Skeletal muscle tissue (tissue), 4 donors: ENCODE data around the gene PDS5B. TPM values are rescaled to one million over a fixed set of nuclear protein-coding genes. Genes with fewer than 3 reads are reported as not detected.

Source experiments
- H3K27ac ChIP-seq: one replicate; pipeline ENCODE4 v1.7.0; 2013; ENCODE audit warnings: mild to moderate bottlenecking, low read depth, low read length, inconsistent platforms
- H3K27me3 ChIP-seq, 3 donors: one replicate each; pipeline ENCODE4 v1.7.0; 2013; ENCODE audit warnings: low read length in 3 of 3; ENCODE audit not compliant: control insufficient read depth in 3 of 3, insufficient read depth in 3 of 3
- H3K36me3 ChIP-seq, 3 donors: one replicate each; pipeline ENCODE4 v1.7.0; 2013; ENCODE audit warnings: low read length in 3 of 3; ENCODE audit not compliant: control insufficient read depth in 3 of 3, insufficient read depth in 3 of 3
- H3K4me1 ChIP-seq, 3 donors: one replicate each; pipeline ENCODE4 v1.7.0; 2013; ENCODE audit warnings: low read length in 3 of 3, mild to moderate bottlenecking in 3 of 3; ENCODE audit not compliant: control insufficient read depth in 3 of 3, insufficient read depth in 3 of 3
- H3K4me3 ChIP-seq, 3 donors: one replicate each; pipeline ENCODE4 v1.7.0; 2013; ENCODE audit warnings: low read length in 3 of 3
- H3K9ac ChIP-seq, 3 donors: one replicate each; pipeline ENCODE4 v1.7.0; 2013; ENCODE audit warnings: low read length in 3 of 3, mild to moderate bottlenecking in 3 of 3, moderate library complexity in 2 of 3, low read depth in 1 of 3
- H3K9me3 ChIP-seq, 3 donors: one replicate each; pipeline ENCODE4 v1.7.0; 2013; ENCODE audit warnings: low read length in 3 of 3; ENCODE audit not compliant: control insufficient read depth in 3 of 3
- total RNA-seq: library from RNA; depleted of rRNA; stranded (reverse); fragments of >200 nt; gene quantifications from one replicate; pipeline ENCODE4 v1.2.3, GENCODE V29; 2014
- donor health status: Osteomylitis.

Gene PDS5B
- total RNA-seq, 1 donor from 2014 or later: 58.5 TPM

- no peaks in the 10 kb centered on the region for H3K27me3 ChIP-seq
- H3K9ac ChIP-seq: no peak overlapping the region
- H3K9me3 ChIP-seq: no peaks in the 10 kb centered on the region
- H3K36me3 ChIP-seq: no peaks in the 10 kb centered on the region
- H3K4me3 ChIP-seq: no peak overlapping the region
- H3K4me1 ChIP-seq: no peaks in the 10 kb centered on the region
- no peak overlapping the region for H3K27ac ChIP-seq
Observed at GRCh38 chr13:32616883-32617511, 30.7 kb downstream of the PDS5B start.

- Histone ChIP-seq H3K9ac (no peak overlapping the region), H3K27ac (no peak overlapping the region), H3K36me3 (no peaks in the 10 kb centered on the region), H3K27me3 (no peaks in the 10 kb centered on the region), H3K4me3 (no peak overlapping the region), H3K9me3 (peaks cover 0 to 6% (median 6%) of the 10 kb centered on the region in 3 donors), H3K4me1 (peaks cover 0 to 2% (median 0%) of the 10 kb centered on the region in 3 donors)
Observed at GRCh38 chr13:32622827-32623226, 36.6 kb downstream of the PDS5B start.

GRCh38 chr13:32624441-32624840 is 38.2 kb downstream of the PDS5B start:
- Histone ChIP-seq H3K9me3 (peaks cover 0 to 6% (median 6%) of the 10 kb centered on the region in 3 donors), H3K4me3 (no peak overlapping the region), H3K27me3 (no peaks in the 10 kb centered on the region), H3K9ac (no peak overlapping the region), H3K27ac (no peak overlapping the region), H3K4me1 (peaks cover 0 to 2% (median 0%) of the 10 kb centered on the region in 3 donors), H3K36me3 (no peaks in the 10 kb centered on the region)

GRCh38 chr13:32627793-32628192 is 41.5 kb downstream of the PDS5B start:
- no peaks in the 10 kb centered on the region for H3K36me3 ChIP-seq
- H3K9ac ChIP-seq: no peak overlapping the region
- no peaks in the 10 kb centered on the region for H3K27me3 ChIP-seq
- H3K9me3 ChIP-seq: peaks cover 0 to 4% (median 4%) of the 10 kb centered on the region in 3 donors
- H3K4me3 ChIP-seq: no peak overlapping the region
- H3K4me1 ChIP-seq: peaks cover 0 to 2% (median 0%) of the 10 kb centered on the region in 3 donors
- no peak overlapping the region for H3K27ac ChIP-seq

- no peaks in the 10 kb centered on the region for H3K36me3 ChIP-seq
- H3K27me3 ChIP-seq: no peaks in the 10 kb centered on the region
- no peak overlapping the region for H3K4me3 ChIP-seq
- no peaks in the 10 kb centered on the region for H3K9me3 ChIP-seq
- no peak overlapping the region for H3K9ac ChIP-seq
- peaks cover 0 to 2% (median 0%) of the 10 kb centered on the region in 3 donors for H3K4me1 ChIP-seq
- no peak overlapping the region for H3K27ac ChIP-seq
Observed at GRCh38 chr13:32629313-32629712, 43.1 kb downstream of the PDS5B start.

GRCh38 chr13:32629866-32630265 is 43.6 kb downstream of the PDS5B start:
- Histone ChIP-seq H3K9me3 (no peaks in the 10 kb centered on the region), H3K4me3 (no peak overlapping the region), H3K27ac (no peak overlapping the region), H3K36me3 (no peaks in the 10 kb centered on the region), H3K9ac (no peak overlapping the region), H3K27me3 (no peaks in the 10 kb centered on the region), H3K4me1 (peaks cover 0 to 2% (median 0%) of the 10 kb centered on the region in 3 donors)

- no peaks in the 10 kb centered on the region for H3K36me3 ChIP-seq
- no peaks in the 10 kb centered on the region for H3K9me3 ChIP-seq
- no peak overlapping the region for H3K4me3 ChIP-seq
- no peaks in the 10 kb centered on the region for H3K27me3 ChIP-seq
- H3K4me1 ChIP-seq: peaks cover 0 to 2% (median 0%) of the 10 kb centered on the region in 3 donors
- H3K9ac ChIP-seq: no peak overlapping the region
- no peak overlapping the region for H3K27ac ChIP-seq
Observed at GRCh38 chr13:32632343-32632909, 46.2 kb downstream of the PDS5B start.

GRCh38 chr13:32636711-32637110 is 50.5 kb downstream of the PDS5B start:
- Histone ChIP-seq H3K36me3 (no peaks in the 10 kb centered on the region), H3K9me3 (no peaks in the 10 kb centered on the region), H3K27ac (no peak overlapping the region), H3K27me3 (no peaks in the 10 kb centered on the region), H3K4me3 (no peak overlapping the region), H3K4me1 (peaks cover 0 to 2% (median 0%) of the 10 kb centered on the region in 3 donors), H3K9ac (no peak overlapping the region)

GRCh38 chr13:32638739-32639138 is 52.5 kb downstream of the PDS5B start:
- no peaks in the 10 kb centered on the region for H3K9me3 ChIP-seq
- H3K36me3 ChIP-seq: no peaks in the 10 kb centered on the region
- peaks cover 0 to 2% (median 0%) of the 10 kb centered on the region in 3 donors for H3K4me1 ChIP-seq
- H3K9ac ChIP-seq: no peak overlapping the region
- H3K27me3 ChIP-seq: no peaks in the 10 kb centered on the region
- H3K4me3 ChIP-seq: no peak overlapping the region
- H3K27ac ChIP-seq: no peak overlapping the region

- Histone ChIP-seq H3K27me3 (no peaks in the 10 kb centered on the region), H3K4me1 (peaks cover 0 to 2% (median 0%) of the 10 kb centered on the region in 3 donors), H3K9me3 (no peaks in the 10 kb centered on the region), H3K36me3 (no peaks in the 10 kb centered on the region), H3K4me3 (no peak overlapping the region), H3K9ac (no peak overlapping the region), H3K27ac (no peak overlapping the region)
Observed at GRCh38 chr13:32639502-32640105, 53.4 kb downstream of the PDS5B start.
